Measurements from ENCODE around the gene WASHC4. TPM values are rescaled to one million over a fixed set of nuclear protein-coding genes. Genes with fewer than 3 reads are reported as not detected.

The WASHC4 gene
- total and polyA plus RNA-seq, 4 donors = 11.5 to 59.1 (median 32.6) TPM

DNA sequence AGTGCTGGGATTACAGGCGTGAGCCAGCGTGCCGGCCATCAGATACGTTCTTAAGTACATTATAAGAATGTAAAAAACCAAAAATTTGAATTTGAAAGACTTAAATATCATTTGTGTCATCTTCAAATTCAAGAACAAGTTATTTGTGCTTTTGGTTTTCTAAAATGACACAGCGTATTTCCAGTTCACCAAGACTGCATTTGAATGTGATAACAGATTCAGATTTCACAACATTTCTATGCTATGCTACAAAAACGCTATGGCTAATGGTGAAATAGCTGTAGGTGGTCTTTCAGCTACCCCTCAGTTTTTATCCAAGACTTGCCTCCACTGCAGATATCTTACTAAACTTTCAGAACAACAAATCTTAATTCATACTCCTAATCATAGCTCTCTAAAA lies 81.8 kb downstream of the WASHC4 start:
- Histone ChIP-seq H3K4me3 (ENCODE audit: low read depth in 1 of 3, low read length in 3 of 3) (no peak overlapping the region), H3K27ac (ENCODE audit: low read depth in 1 of 2, low read length in 2 of 2) (no peak overlapping the region), H3K9ac (ENCODE audit: low read depth in 1 of 2, low read length in 2 of 2) (no peak overlapping the region), H3K36me3 (ENCODE audit: control insufficient read depth in 4 of 4, insufficient read depth in 3 of 4, low read depth in 1 of 4, low read length in 3 of 4) (peaks cover 7 to 47% (median 33%) of the 10 kb centered on the region in 4 donors), H3K9me3 (ENCODE audit: control insufficient read depth in 4 of 4, low read length in 3 of 4) (no peaks in the 10 kb centered on the region), H3K27me3 (ENCODE audit: control insufficient read depth in 4 of 4, insufficient read depth in 4 of 4, low read length in 3 of 4) (no peaks in the 10 kb centered on the region), H3K4me1 (ENCODE audit: control insufficient read depth in 4 of 4, insufficient read depth in 4 of 4, low read length in 3 of 4) (peaks cover 0 to 3% (median 0%) of the 10 kb centered on the region in 4 donors)
- no peak for TF ChIP-seq RAD21 (IDR thresholded peaks at IDR 0.05)
- TF ChIP-seq, protein P1, sequence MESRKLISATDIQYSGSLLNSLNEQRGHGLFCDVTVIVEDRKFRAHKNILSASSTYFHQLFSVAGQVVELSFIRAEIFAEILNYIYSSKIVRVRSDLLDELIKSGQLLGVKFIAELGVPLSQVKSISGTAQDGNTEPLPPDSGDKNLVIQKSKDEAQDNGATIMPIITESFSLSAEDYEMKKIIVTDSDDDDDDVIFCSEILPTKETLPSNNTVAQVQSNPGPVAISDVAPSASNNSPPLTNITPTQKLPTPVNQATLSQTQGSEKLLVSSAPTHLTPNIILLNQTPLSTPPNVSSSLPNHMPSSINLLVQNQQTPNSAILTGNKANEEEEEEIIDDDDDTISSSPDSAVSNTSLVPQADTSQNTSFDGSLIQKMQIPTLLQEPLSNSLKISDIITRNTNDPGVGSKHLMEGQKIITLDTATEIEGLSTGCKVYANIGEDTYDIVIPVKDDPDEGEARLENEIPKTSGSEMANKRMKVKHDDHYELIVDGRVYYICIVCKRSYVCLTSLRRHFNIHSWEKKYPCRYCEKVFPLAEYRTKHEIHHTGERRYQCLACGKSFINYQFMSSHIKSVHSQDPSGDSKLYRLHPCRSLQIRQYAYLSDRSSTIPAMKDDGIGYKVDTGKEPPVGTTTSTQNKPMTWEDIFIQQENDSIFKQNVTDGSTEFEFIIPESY (IDR thresholded peaks at IDR 0.05) = no peak
- TF ChIP-seq EGR1 (IDR thresholded peaks at IDR 0.05; ENCODE audit: low read depth in 2 of 2) = no peak
- no peak for TF ChIP-seq FOXA1 (IDR thresholded peaks at IDR 0.05)
- TF ChIP-seq HNF4G (IDR thresholded peaks at IDR 0.05) = no peak
- no peak for TF ChIP-seq YY1 (IDR thresholded peaks at IDR 0.05)
- TF ChIP-seq FOXA2 (IDR thresholded peaks at IDR 0.05) = no peak
- TF ChIP-seq, protein P2, sequence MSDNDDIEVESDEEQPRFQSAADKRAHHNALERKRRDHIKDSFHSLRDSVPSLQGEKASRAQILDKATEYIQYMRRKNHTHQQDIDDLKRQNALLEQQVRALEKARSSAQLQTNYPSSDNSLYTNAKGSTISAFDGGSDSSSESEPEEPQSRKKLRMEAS (IDR thresholded peaks at IDR 0.05) = no peak
- TF ChIP-seq, protein P3, sequence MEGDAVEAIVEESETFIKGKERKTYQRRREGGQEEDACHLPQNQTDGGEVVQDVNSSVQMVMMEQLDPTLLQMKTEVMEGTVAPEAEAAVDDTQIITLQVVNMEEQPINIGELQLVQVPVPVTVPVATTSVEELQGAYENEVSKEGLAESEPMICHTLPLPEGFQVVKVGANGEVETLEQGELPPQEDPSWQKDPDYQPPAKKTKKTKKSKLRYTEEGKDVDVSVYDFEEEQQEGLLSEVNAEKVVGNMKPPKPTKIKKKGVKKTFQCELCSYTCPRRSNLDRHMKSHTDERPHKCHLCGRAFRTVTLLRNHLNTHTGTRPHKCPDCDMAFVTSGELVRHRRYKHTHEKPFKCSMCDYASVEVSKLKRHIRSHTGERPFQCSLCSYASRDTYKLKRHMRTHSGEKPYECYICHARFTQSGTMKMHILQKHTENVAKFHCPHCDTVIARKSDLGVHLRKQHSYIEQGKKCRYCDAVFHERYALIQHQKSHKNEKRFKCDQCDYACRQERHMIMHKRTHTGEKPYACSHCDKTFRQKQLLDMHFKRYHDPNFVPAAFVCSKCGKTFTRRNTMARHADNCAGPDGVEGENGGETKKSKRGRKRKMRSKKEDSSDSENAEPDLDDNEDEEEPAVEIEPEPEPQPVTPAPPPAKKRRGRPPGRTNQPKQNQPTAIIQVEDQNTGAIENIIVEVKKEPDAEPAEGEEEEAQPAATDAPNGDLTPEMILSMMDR (IDR thresholded peaks at IDR 0.05; ENCODE audit: low read depth, low read length, missing input control) = no peak
- no peak for TF ChIP-seq HNF4A (conservative IDR thresholded peaks at IDR 0.05)
- TF ChIP-seq, protein P4, sequence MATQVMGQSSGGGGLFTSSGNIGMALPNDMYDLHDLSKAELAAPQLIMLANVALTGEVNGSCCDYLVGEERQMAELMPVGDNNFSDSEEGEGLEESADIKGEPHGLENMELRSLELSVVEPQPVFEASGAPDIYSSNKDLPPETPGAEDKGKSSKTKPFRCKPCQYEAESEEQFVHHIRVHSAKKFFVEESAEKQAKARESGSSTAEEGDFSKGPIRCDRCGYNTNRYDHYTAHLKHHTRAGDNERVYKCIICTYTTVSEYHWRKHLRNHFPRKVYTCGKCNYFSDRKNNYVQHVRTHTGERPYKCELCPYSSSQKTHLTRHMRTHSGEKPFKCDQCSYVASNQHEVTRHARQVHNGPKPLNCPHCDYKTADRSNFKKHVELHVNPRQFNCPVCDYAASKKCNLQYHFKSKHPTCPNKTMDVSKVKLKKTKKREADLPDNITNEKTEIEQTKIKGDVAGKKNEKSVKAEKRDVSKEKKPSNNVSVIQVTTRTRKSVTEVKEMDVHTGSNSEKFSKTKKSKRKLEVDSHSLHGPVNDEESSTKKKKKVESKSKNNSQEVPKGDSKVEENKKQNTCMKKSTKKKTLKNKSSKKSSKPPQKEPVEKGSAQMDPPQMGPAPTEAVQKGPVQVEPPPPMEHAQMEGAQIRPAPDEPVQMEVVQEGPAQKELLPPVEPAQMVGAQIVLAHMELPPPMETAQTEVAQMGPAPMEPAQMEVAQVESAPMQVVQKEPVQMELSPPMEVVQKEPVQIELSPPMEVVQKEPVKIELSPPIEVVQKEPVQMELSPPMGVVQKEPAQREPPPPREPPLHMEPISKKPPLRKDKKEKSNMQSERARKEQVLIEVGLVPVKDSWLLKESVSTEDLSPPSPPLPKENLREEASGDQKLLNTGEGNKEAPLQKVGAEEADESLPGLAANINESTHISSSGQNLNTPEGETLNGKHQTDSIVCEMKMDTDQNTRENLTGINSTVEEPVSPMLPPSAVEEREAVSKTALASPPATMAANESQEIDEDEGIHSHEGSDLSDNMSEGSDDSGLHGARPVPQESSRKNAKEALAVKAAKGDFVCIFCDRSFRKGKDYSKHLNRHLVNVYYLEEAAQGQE (IDR thresholded peaks at IDR 0.05) = no peak
- no peak for TF ChIP-seq JUND (IDR thresholded peaks at IDR 0.05)
- TF ChIP-seq, protein P5, sequence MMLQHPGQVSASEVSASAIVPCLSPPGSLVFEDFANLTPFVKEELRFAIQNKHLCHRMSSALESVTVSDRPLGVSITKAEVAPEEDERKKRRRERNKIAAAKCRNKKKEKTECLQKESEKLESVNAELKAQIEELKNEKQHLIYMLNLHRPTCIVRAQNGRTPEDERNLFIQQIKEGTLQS (IDR thresholded peaks at IDR 0.05) = no peak
- no peak for TF ChIP-seq GABPA (IDR thresholded peaks at IDR 0.05 in 1 of 2, conservative IDR thresholded peaks at IDR 0.05 in 1 of 2)
- no peak for TF ChIP-seq RXRA (IDR thresholded peaks at IDR 0.05)
- WGBS = 88% methylated on average over 6 of the region's 6 CpGs
- no peak for DNase-seq (ENCODE audit: low spot score)

DNA sequence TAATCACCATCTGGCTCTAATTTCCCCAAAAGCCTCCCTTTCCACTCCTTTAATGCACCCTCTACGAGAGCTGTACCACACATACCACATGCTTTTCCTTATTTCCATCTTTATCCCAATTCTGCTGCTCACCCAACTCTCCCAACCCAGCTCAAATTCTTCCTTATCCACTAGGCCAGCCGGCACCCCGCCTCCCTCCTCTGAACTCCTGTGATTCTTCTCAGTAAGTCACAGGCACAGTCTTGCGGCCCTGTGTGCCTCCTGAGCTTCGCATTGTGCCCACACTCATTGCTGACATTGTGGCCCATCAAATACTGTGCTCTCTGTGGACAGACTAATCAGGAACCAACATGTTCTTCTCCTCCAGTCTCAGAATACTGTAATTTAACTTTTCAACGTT lies 83.0 kb downstream of the WASHC4 start:
- 91% methylated on average over 6 of the region's 6 CpGs for WGBS

More for the DNA sequence above, 83.0 kb downstream of the WASHC4 start:
- Histone ChIP-seq H3K9ac (ENCODE audit: low read depth in 1 of 2, low read length in 2 of 2) (no peak overlapping the region), H3K9me3 (ENCODE audit: control insufficient read depth in 4 of 4, low read length in 3 of 4) (no peaks in the 10 kb centered on the region), H3K27ac (ENCODE audit: low read depth in 1 of 2, low read length in 2 of 2) (no peak overlapping the region), H3K27me3 (ENCODE audit: control insufficient read depth in 4 of 4, insufficient read depth in 4 of 4, low read length in 3 of 4) (no peaks in the 10 kb centered on the region), H3K4me3 (ENCODE audit: low read depth in 1 of 3, low read length in 3 of 3) (no peak overlapping the region), H3K36me3 (ENCODE audit: control insufficient read depth in 4 of 4, insufficient read depth in 3 of 4, low read depth in 1 of 4, low read length in 3 of 4) (peaks cover 2 to 45% (median 27%) of the 10 kb centered on the region in 4 donors), H3K4me1 (ENCODE audit: control insufficient read depth in 4 of 4, insufficient read depth in 4 of 4, low read length in 3 of 4) (peaks cover 0 to 10% (median 4%) of the 10 kb centered on the region in 4 donors)
- DNase-seq (ENCODE audit: low spot score) = no peak
- TF ChIP-seq, protein P4 (IDR thresholded peaks at IDR 0.05) = no peak
- TF ChIP-seq FOXA1 (IDR thresholded peaks at IDR 0.05) (no peak), RAD21 (IDR thresholded peaks at IDR 0.05) (no peak)
- TF ChIP-seq, protein P5 (IDR thresholded peaks at IDR 0.05) = no peak
